NOMO-1 (cell line): ENCODE data around the gene PLOD3.
A peak's percentile ranks its signal among the peaks of the same experiment; 100 is the strongest.

Experiments used
- DNase-seq, 2 experiments: peaks; one replicate each; lab custom pipeline; 2025; ENCODE audit not compliant: unreplicated experiment in 2 of 2; lab: John Stamatoyannopoulos, UW

PLOD3 gene

DNA sequence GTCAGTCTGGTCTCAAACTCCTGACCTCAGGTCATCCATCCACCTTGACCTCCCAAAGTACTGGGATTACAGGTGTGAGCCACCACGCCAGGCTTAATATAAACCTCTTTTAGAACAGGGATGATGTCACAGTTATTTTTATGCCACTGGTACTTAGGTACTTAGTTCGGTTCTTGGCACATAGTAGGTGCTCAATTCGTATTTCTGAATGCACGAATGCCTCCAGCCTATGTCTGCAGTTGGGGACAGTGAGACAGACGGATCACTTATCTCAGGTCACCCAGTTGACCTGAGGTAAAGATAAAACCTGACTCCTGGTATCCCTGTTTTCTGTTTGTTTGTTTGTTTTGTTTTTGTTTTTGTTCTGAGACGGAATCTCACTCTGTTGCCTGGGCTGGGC is 31.2 kb downstream of the PLOD3 start:
- DNase-seq = no peak

DNA sequence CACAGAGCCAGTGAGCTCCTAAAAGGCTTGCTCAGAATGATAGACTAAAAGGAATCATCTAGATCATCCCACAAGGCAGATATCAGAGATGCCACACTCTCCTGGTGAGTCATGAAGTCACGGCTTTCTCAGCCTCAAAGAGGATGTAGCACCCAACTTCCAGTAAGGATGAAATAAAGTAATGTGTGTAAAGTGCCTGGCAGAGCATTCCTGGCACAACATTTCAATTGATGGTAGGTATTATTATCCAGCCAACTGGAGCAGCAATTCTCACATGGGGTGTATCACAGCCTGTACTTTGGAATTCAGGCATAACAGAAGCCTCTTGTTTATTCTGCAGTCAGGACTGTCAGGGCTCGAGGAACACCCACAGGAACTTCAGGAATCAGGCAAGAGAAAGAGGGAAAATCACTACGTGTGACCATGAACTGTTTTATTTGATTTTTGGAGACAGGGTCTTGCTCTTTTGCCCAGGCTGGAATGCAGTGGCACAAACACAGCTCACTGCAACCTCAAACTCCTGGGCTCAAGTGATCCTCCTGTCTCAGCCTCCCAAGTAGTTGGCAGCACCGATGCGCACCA is 32.0 kb downstream of the PLOD3 start:
- DNase-seq = no peak

DNA sequence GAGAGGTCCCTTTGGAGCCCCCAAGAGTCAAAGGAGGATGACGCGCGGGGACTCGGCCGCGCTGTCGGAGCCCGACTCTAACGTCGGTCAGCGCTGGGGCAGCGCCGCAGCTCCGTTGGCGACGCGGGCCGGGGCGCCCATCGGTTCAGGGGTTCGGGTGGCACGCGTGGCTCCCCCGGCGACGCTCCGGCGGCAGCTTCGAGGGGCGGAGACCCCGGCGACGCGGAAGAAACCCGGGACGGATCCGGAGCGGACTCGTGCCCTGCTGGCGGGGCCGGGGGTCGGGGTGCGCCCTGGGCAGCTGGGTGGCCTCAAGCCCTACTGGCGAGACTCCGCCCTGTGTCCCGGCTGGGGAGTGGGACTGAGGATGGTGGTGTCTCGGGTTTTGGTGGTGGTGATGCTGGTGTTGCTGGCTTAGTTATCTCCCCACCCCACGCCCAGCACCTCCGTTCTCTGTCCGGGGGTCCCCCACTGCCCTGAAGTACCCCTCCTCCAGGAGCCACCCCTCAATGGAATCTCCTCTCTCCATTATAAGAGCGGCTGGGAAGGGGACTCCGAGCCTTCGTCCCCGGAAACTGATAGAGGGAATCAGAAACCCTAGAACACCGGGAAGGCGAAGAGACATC is 37.1 kb downstream of the PLOD3 start, which contains the start of gene NAT16:
NAT16 (minus strand) TSS at position 164 of the 626 bp plus-strand sequence. CDS start 5,486 bp downstream, outside the sequence.
- DNase-seq = no peak

DNA sequence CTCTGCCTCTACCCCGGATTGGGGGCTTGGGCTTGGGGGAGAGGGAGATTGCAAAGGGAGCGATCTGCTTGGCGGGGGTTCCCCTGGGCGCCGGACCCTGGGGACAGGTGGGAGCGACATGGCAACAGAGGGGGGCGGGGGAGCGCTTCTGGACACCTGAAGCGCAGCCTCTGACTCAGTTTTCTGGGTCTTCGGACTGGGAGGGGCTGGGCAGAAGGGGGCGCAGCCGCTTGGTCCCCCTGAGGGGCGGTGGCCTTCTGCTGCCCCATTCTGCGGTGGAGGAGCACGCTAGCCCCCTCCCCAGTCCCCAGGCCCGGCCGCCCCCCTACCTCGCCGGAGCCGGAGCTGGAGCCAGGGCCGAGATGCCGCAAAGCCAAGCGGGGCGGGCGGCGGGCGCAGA is 37.7 kb downstream of the PLOD3 start:
- DNase-seq = no peak

DNA sequence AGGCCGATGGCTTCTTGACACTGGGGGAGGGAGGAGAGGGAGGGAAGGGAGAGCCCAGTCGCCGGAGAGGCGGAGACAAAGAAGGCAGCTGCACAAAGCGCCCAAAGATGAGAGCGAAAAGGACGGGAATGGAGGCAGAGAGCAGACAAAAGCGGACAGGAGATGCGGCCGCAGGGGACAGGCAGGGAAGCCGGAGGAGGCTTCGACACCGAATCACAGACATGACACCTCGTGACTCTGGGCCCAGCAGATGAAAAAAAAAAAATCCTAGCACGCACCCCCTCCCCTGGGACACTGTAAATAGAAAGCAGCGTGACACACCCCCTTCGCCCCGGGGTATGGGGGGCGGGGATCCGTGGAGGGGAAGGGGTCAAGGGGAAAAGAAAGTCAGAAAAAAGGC is 38.3 kb downstream of the PLOD3 start:
- DNase-seq = no peak

DNA sequence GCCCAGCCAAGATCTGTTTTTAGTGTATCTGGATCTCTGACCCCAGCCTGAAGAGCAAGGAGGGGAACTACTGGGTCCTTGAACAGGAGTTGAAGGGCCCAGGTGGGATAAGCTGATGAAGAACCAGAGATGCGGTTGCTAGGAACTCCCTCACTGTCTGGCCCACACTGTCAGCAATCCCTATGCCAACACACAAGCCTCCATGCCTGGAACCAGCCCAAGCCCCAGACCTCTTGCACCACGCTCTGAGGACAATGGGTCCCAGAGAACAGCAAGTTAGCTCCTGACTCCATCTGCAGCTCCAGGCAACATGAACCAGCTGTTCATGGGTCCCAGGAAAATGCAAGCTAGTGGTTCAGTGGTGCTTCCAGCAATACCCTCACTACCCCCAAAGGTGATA is 39.7 kb downstream of the PLOD3 start:
- DNase-seq = no peak

DNA sequence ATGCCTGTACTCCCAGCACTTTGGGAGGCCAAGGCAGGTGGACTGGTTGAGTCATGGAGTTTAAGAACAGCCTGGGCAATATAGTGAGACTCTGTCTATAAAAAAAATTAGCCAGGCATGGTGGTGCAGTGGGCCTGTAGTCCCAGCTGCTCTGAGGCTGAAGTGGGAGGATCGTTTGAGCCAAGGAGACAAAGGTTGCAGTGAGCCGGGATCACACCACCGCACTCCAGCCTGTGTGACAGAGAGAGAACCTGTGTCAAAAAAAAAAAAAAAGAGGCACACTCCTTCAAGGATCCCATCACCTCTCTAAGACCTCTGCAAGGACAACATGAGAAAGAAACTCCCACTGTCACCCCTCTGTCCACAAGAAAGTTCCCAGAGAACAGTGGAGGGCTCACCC is 41.7 kb downstream of the PLOD3 start:
- DNase-seq = no peak

DNA sequence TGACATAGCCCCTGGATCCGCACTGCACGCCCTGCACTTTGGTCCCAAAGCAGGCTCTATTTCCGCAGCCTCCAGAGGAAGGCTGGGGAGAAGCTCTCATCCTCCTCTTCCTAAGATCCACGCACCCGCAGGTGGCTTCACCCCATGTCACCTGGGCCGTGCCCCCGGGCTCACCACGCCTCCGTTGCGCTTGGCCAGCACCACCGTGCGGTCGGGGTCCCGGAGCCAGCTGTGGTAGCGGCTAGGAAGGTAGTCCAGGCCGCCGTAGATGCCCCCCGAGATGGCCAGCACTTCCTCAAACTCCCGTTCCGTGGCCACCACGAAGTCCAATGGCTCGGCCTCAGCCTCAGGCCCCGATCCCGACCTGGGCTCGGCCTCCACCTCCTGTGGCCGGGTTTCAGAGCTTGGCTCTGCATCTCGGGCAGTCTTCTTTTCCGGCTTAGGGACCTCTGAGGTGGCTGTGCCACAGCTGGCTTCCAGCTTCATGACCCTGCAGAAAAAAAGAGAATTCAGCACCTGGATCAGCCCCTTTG is 43.0 kb downstream of the PLOD3 start:
- no peak for DNase-seq

DNA sequence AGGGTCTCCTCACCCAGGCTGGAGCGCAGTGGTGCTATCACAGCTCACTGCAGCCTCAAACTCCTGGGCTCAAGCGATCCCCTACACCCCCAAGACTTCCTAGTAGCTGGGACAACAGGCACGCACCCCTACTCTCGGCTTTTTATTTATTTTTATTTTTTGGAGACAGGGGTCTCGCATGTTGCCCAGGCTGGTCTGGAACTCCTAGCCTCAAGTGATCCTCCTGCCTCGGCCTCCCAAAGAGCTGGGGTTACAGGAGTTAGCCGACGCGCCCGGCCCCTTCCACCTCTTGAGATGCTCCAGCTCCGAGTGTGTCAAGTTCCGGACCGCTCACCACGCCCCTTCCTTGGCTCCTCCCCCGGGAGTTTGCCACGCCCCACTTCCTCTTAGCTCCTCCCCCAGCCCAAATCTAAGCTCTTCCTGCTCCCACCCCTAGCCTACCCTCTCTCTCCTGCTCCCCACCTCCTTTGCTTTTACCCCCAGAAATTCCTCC is 43.6 kb downstream of the PLOD3 start:
- DNase-seq = peak; percentile 32 to 39

DNA sequence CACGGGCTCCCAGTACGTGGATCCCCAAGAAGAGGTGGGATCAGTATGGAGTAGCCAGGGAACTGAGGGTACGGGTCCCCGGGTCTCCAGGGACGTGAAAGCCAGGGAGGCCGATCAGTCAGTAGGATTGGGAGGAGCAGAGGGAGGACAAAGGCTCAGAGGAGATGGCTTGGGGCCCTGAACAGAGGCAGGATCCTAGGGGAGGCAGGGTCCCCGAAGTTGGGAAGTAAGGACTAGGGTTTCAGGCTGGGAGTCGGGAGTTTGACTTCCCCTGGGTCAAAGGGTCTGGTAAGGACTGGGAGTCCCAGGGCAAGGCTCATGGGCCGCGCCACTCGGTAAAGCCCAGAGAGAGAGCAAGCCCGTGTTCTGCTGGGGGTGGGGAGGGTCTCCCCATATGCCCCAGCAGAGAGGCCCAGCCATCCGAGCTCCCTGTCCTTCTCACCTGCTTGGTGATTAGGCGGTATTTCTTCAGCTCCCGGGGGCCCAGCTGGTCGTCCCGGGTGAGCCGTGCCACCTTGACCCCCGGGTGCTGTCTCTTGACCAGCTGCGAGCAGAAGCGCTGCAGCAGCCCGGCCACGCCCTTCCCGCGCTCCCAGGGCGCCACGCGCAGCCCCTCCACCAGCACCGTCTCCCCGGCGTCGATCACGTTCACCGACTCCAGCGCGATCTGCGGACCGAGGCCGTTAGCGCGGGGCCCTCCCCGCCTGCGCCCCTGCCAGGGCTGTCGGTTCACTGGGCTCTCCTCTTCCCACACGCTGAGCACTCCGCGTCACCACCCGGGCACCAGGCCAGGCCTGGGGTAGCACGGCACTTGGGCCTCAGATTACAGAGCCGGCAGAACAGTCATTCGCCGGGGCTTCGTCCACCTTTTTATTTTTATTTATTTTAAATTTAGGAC is 44.3 kb downstream of the PLOD3 start:
- no peak for DNase-seq

DNA sequence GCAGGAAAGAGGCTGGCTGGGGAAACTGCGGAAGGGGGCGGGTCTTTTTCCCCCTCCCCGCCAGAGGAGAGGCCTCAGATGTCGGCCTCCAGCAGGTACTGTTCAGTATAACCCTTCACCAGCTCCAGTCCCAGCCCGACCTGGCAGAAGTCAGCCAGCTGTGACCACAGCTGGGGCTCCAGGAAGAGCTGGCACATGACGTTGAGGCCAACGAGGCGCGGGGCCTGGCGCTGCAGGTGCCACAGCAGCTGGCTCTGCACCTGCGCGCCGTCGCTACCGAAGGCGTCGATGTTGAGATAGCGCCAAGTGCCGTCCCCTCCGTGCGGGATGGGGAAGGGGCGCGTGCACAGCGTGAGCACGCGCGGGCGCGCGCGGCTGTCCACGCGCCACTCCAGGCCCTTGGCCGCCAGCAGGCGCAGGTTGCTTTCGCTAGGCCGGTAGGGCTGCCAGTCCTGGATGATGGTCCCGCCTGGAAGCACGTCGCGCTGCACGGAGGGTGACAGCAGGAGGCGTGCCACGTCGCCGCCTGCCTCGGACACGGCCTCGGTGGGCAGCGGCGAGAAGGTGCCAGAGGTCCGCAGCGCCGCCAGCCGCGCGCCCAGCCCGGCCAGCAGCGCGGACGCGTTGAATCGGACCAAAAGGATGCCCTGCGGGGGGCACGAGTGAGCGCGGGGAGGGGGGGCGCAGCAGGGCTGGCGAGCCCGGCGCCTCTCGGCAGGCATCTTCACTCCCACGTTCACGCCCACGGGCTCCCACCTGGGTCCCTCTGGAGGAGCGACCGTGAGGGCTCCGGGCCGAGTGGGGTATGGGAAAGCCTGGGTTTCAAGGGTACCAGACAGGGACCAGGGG is 45.2 kb downstream of the PLOD3 start:
- no peak for DNase-seq

DNA sequence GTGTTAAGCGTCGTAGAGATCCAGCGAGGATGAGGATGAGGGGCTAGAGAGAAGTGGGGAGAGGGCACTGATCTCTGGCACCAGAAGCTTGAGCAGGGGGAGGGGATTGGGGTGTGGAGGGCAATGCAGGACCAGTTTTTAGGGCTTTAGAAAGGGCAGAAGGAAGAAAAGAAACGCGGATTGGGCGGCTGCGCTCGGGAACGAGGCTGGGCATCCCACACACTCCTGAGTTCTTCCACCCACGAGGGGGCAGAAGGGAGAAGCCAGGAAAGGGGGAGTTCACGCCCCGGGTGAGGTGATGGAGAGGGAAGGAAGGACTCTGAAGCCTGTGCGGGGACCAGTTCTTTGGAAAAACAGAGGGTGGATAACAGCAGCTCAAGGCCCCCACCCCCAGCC is 45.9 kb downstream of the PLOD3 start:
- DNase-seq = no peak

DNA sequence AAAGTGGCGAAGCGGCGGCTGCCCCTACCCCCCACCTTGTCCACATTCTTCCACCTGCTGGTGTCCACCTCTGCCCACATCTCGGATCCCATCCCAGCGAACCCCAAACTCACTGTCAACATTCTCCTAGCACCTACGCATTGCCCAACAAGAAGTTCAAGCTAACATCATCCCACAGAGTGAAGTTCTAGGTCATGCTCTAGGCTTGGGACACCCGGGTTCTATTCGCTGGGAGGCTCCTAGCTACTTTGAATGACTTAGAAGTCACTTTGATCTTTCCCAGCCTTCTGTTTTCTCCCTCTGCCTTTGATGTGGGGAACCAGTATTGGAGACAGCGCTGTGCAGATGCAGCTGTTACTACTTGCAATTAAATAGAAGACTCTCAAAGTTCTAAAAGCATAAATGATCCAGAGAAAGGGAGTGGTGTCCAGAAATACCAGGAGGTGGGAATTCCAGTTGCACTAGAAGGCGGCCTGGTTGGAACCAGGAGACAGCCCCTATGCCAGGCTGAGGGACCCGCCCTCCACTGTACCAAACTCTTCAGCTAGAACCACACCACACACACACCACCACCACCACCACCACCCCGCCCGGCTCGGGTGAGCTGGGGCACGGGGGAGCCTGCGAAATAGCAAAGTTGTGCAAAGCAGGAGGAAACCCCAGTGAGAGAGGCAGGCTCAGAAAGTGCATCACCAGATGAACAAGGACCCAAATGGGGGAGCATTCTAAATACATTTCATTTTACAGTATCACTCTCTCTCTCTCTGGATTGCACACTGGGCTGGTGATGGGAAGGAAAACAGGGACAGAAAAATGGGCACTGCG is 46.6 kb downstream of the PLOD3 start:
- DNase-seq = no peak

DNA sequence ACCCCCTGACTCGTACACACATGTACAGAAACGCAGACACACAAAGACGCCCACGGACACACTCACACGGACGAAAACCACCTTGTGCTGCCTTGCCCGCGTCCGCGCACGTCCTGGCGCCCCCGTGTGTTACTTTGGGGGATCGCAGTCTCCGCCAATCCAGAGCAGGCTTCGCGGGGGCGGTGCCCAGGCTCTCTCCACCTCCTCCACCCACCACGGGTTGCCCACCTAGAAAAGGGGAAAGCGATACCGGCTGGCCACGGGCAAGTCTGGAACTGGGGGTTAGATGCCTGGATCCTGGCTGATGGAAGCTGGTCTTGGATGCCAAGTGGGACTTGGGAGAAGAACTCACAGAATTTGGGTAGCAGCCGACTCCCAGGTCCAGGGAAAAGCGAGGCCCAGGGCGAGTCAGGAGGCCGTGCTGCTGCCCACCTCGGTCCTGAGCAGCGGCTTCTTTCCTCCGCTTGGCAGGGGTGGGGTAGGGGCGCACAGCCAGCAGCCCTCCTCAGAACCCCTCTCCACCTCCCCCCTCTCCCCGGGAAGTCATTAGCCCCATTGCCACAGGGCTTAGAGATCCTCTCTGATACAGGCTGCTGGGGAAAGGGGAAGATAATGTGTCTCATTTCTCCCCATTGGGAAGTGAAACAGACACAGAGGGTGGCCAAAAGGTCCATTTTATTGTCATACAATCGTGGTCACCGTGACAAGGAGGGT is 47.4 kb downstream of the PLOD3 start:
- DNase-seq = peak; percentile 71 to 81

DNA sequence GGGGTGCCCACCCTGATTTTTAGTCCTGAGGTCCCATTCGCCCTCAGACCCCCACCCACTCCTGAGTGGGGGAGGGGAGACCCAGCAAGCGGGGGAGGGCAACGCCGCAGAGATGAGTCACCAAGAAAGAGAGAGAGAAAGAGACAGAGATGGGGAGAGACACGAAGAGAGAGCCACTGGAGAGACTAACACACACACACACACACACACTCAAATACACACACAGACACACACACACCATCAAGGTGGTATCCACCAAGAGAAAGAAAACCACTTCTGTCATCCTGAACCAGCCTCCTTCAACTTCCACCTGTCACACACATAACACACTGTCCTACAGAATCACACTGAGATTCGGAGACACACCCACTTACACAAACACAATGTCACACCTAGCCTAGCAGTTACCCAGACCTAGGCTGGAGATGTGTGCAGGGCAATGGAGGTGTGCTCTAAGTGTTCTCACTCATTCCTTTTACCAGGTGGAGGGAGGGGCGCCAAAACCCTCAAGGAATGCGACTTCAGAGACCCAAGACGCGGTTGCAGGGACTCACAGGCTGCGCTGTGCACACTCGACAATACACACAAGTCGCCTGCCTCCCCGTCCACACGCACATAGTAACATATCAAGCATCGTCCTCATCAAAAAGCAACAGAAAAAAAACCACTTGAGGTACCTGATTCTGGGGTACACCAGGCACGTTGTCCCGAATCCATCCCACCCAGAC is 48.1 kb downstream of the PLOD3 start:
- no peak for DNase-seq

DNA sequence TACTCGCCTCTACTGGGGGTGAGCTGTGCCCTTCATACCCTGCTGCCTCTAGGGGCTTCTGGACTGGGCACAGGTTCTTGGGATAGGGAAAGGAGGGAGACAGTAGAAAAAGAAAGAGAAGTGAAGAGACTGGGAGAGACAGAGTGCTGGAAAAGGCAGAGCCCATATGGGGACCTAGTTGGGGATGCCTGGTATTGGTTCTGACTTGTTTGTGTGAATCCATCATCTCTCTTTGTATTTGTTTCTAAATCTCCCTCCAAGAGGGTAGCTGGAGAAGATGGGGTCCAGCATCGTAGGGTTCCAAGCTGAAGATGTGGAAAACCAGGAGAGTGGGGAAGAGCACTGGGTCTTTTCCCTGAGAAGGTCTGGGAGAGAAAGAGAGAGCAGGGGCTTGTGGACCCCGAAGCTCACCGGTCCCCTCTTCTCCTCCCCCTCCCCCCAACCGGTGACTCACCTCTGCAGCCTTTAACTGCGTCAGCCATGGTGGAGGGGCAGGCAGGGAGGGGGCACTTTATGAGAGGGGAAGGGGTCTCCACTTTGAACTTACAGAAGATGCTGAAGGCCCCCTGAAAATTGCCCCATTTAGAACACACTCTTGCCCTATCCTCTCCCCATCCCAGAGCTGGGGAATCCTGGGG is 48.9 kb downstream of the PLOD3 start:
- DNase-seq = no peak

DNA sequence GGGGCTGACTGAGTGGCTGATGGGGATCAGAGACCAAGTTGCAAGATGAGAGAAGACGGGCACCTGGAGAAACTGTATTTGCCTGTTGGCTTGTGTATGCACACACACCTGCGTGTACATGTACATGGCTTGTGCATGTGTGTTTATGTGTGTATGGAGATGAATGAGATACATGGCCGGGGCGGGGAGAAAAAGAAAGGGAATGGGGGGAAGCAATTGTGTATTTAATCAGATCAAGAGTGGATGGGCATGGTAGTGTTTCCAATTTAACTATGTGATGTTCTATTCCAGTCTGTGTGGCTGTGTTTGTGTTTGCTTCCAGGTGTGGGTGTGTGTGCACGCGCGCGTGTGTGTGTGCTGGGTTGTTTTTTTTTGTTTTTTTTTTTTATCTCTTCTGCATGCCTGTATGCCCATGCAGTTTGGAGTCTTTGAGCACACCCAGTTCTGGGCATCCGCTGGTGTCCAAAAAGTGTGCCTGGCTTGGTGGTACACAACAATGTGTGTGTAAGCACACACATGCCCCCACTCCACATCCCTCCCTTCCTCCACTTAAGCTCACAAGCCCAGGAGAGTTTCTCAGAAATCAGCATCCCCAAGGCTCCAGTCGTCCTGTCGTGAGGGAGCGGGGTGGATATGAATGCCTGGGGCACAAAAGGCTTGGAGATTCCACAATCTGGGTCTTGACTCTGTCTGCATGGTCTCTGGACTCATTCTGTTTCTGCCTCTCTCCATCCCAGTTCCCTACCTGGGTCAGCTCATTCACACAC is 49.6 kb downstream of the PLOD3 start:
- DNase-seq = no peak
